Keratinocyte (primary cell): ENCODE measurements around the gene RCE1.

Source experiments
- EZH2 ChIP-seq: IDR thresholded peaks from one replicate; pipeline ENCODE4 v1.6.1; 2012; ENCODE audit warnings: inconsistent platforms, mild to moderate bottlenecking, low read length, moderate library complexity
- TF ChIP-seq, protein P1 (sequence below), 3 experiments: IDR thresholded peaks in 1 of 3; conservative IDR thresholded peaks in 1 of 3; optimal IDR thresholded peaks in 1 of 3; 2 replicates in 2 of 3; 3 replicates in 1 of 3; pipeline versions ENCODE3 to v1.5.1; 2011; ENCODE audit warnings: low read length in 3 of 3, mild to moderate bottlenecking in 3 of 3, moderate library complexity in 2 of 3, control low read depth in 1 of 3, inconsistent platforms in 1 of 3; ENCODE audit not compliant: insufficient read depth in 2 of 3; ENCODE audit errors: extremely low read depth in 1 of 3

DNA sequence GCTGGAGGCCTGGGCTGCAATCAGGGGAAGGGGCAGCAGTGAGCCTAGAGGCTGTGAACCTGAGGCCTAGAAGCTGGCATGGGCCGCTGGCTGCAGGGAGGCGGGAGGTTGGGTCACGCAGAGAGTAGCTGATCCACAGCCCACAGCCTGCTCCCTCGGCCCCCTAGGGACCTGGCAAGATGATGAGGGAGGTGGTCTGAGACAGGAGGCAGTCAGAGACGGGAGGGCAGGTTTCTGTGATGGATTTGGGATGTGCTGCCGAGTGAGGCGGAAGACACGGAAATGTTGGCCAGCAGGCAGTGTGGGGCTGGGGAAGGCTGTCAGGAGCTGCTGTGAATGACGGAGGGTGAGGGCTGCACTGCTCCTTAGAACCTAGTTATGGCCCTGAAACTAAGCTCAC is 36.3 kb downstream of the RCE1 start:
- TF ChIP-seq, protein P1, sequence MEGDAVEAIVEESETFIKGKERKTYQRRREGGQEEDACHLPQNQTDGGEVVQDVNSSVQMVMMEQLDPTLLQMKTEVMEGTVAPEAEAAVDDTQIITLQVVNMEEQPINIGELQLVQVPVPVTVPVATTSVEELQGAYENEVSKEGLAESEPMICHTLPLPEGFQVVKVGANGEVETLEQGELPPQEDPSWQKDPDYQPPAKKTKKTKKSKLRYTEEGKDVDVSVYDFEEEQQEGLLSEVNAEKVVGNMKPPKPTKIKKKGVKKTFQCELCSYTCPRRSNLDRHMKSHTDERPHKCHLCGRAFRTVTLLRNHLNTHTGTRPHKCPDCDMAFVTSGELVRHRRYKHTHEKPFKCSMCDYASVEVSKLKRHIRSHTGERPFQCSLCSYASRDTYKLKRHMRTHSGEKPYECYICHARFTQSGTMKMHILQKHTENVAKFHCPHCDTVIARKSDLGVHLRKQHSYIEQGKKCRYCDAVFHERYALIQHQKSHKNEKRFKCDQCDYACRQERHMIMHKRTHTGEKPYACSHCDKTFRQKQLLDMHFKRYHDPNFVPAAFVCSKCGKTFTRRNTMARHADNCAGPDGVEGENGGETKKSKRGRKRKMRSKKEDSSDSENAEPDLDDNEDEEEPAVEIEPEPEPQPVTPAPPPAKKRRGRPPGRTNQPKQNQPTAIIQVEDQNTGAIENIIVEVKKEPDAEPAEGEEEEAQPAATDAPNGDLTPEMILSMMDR (optimal IDR thresholded peaks at IDR 0.05 in 1 of 3, IDR thresholded peaks at IDR 0.05 in 1 of 3, conservative IDR thresholded peaks at IDR 0.05 in 1 of 3; ENCODE audit: extremely low read depth in 1 of 3, insufficient read depth in 2 of 3, low read length in 3 of 3): no peak
- TF ChIP-seq EZH2: no peak
